ENCODE measurements around the gene SEL1L.
"Not testable (repeated sequence)": the region's sequence is repeated elsewhere in the genome, so short reads cannot be mapped to it uniquely, and the experiment has no call there.

Gene SEL1L

GRCh38 chr14:81555684-81556083, 22.0 kb upstream of the SEL1L start:
- Histone ChIP-seq H3K27me3 (ENCODE audit: control insufficient read depth in 1 of 2, insufficient read depth in 2 of 2, low read length in 2 of 2) (no peaks in the 10 kb centered on the region), H3K36me3 (ENCODE audit: control insufficient read depth in 1 of 2, insufficient read depth in 2 of 2, low read length in 2 of 2) (no peaks in the 10 kb centered on the region), H3K4me3 (ENCODE audit: low read depth in 1 of 2, low read length in 2 of 2) (no peak overlapping the region), H3K9ac (ENCODE audit: low read depth in 1 of 2, low read length in 2 of 2) (no peak overlapping the region), H3K4me1 (ENCODE audit: control insufficient read depth in 1 of 2, insufficient read depth in 2 of 2, low read length in 2 of 2) (no peaks in the 10 kb centered on the region), H3K27ac (ENCODE audit: low read depth, low read length) (no peak overlapping the region), H3K9me3 (ENCODE audit: control insufficient read depth in 1 of 2, low read length in 2 of 2) (no peaks in the 10 kb centered on the region)

GRCh38 chr14:81555051-81555450, 21.4 kb upstream of the SEL1L start:
- Histone ChIP-seq H3K4me1 (ENCODE audit: control insufficient read depth in 1 of 2, insufficient read depth in 2 of 2, low read length in 2 of 2) (no peaks in the 10 kb centered on the region), H3K9ac (ENCODE audit: low read depth in 1 of 2, low read length in 2 of 2) (no peak overlapping the region), H3K27me3 (ENCODE audit: control insufficient read depth in 1 of 2, insufficient read depth in 2 of 2, low read length in 2 of 2) (no peaks in the 10 kb centered on the region), H3K27ac (ENCODE audit: low read depth, low read length) (no peak overlapping the region), H3K9me3 (ENCODE audit: control insufficient read depth in 1 of 2, low read length in 2 of 2) (no peaks in the 10 kb centered on the region), H3K4me3 (ENCODE audit: low read depth in 1 of 2, low read length in 2 of 2) (no peak overlapping the region), H3K36me3 (ENCODE audit: control insufficient read depth in 1 of 2, insufficient read depth in 2 of 2, low read length in 2 of 2) (no peaks in the 10 kb centered on the region)

GRCh38 chr14:81551471-81551870, 17.8 kb upstream of the SEL1L start:
- Histone ChIP-seq H3K27ac (ENCODE audit: low read depth, low read length) (no peak overlapping the region), H3K9me3 (ENCODE audit: control insufficient read depth in 1 of 2, low read length in 2 of 2) (no peaks in the 10 kb centered on the region), H3K4me3 (ENCODE audit: low read depth in 1 of 2, low read length in 2 of 2) (no peak overlapping the region), H3K9ac (ENCODE audit: low read depth in 1 of 2, low read length in 2 of 2) (no peak overlapping the region), H3K36me3 (ENCODE audit: control insufficient read depth in 1 of 2, insufficient read depth in 2 of 2, low read length in 2 of 2) (no peaks in the 10 kb centered on the region), H3K4me1 (ENCODE audit: control insufficient read depth in 1 of 2, insufficient read depth in 2 of 2, low read length in 2 of 2) (no peaks in the 10 kb centered on the region), H3K27me3 (ENCODE audit: control insufficient read depth in 1 of 2, insufficient read depth in 2 of 2, low read length in 2 of 2) (no peaks in the 10 kb centered on the region)

GRCh38 chr14:81550001-81550637, 16.5 kb upstream of the SEL1L start:
- no peak overlapping the region for H3K9ac ChIP-seq (ENCODE audit: low read depth in 1 of 2, low read length in 2 of 2)
- no peaks in the 10 kb centered on the region for H3K4me1 ChIP-seq (ENCODE audit: control insufficient read depth in 1 of 2, insufficient read depth in 2 of 2, low read length in 2 of 2)
- no peaks in the 10 kb centered on the region for H3K27me3 ChIP-seq (ENCODE audit: control insufficient read depth in 1 of 2, insufficient read depth in 2 of 2, low read length in 2 of 2)
- H3K9me3 ChIP-seq (ENCODE audit: control insufficient read depth in 1 of 2, low read length in 2 of 2): no peaks in the 10 kb centered on the region
- no peak overlapping the region for H3K27ac ChIP-seq (ENCODE audit: low read depth, low read length)
- no peaks in the 10 kb centered on the region for H3K36me3 ChIP-seq (ENCODE audit: control insufficient read depth in 1 of 2, insufficient read depth in 2 of 2, low read length in 2 of 2)
- H3K4me3 ChIP-seq (ENCODE audit: low read depth in 1 of 2, low read length in 2 of 2): no peak overlapping the region

GRCh38 chr14:81541206-81541605, 7.6 kb upstream of the SEL1L start:
- not testable (repeated sequence) for H3K4me3 ChIP-seq (ENCODE audit: low read depth in 1 of 2, low read length in 2 of 2); H3K27me3 ChIP-seq (ENCODE audit: control insufficient read depth in 1 of 2, insufficient read depth in 2 of 2, low read length in 2 of 2); H3K9me3 ChIP-seq (ENCODE audit: control insufficient read depth in 1 of 2, low read length in 2 of 2)

GRCh38 chr14:81537193-81537592, 3.5 kb upstream of the SEL1L start:
- H3K36me3 ChIP-seq (ENCODE audit: control insufficient read depth in 1 of 2, insufficient read depth in 2 of 2, low read length in 2 of 2): no peaks in the 10 kb centered on the region
- no peak overlapping the region for H3K27ac ChIP-seq (ENCODE audit: low read depth, low read length)

More at GRCh38 chr14:81541206-81541605, 7.6 kb upstream of the SEL1L start:
- not testable (repeated sequence) for H3K4me1 ChIP-seq (ENCODE audit: control insufficient read depth in 1 of 2, insufficient read depth in 2 of 2, low read length in 2 of 2); H3K27ac ChIP-seq (ENCODE audit: low read depth, low read length); H3K36me3 ChIP-seq (ENCODE audit: control insufficient read depth in 1 of 2, insufficient read depth in 2 of 2, low read length in 2 of 2); H3K9ac ChIP-seq (ENCODE audit: low read depth in 1 of 2, low read length in 2 of 2)

GRCh38 chr14:81536241-81536771, 2.7 kb upstream of the SEL1L start:
- Histone ChIP-seq H3K4me1 (ENCODE audit: control insufficient read depth in 1 of 2, insufficient read depth in 2 of 2, low read length in 2 of 2) (peaks cover 28 to 29% of the 10 kb centered on the region in 2 donors), H3K4me3 (ENCODE audit: low read depth in 1 of 2, low read length in 2 of 2) (no peak overlapping the region), H3K27me3 (ENCODE audit: control insufficient read depth in 1 of 2, insufficient read depth in 2 of 2, low read length in 2 of 2) (no peaks in the 10 kb centered on the region), H3K36me3 (ENCODE audit: control insufficient read depth in 1 of 2, insufficient read depth in 2 of 2, low read length in 2 of 2) (no peaks in the 10 kb centered on the region), H3K27ac (ENCODE audit: low read depth, low read length) (no peak overlapping the region), H3K9me3 (ENCODE audit: control insufficient read depth in 1 of 2, low read length in 2 of 2) (no peaks in the 10 kb centered on the region), H3K9ac (ENCODE audit: low read depth in 1 of 2, low read length in 2 of 2) (no peak overlapping the region)

More at GRCh38 chr14:81537193-81537592, 3.5 kb upstream of the SEL1L start:
- H3K4me3 ChIP-seq (ENCODE audit: low read depth in 1 of 2, low read length in 2 of 2): no peak overlapping the region
- H3K9me3 ChIP-seq (ENCODE audit: control insufficient read depth in 1 of 2, low read length in 2 of 2): no peaks in the 10 kb centered on the region
- no peak overlapping the region for H3K9ac ChIP-seq (ENCODE audit: low read depth in 1 of 2, low read length in 2 of 2)
- H3K4me1 ChIP-seq (ENCODE audit: control insufficient read depth in 1 of 2, insufficient read depth in 2 of 2, low read length in 2 of 2): peaks cover 19 to 20% of the 10 kb centered on the region in 2 donors
- no peaks in the 10 kb centered on the region for H3K27me3 ChIP-seq (ENCODE audit: control insufficient read depth in 1 of 2, insufficient read depth in 2 of 2, low read length in 2 of 2)

GRCh38 chr14:81535396-81536164, 1.9 kb upstream of the SEL1L start:
- no peak overlapping the region for H3K27ac ChIP-seq (ENCODE audit: low read depth, low read length)
- H3K9ac ChIP-seq (ENCODE audit: low read depth in 1 of 2, low read length in 2 of 2): no peak overlapping the region
- peaks cover 29 to 31% of the 10 kb centered on the region in 2 donors for H3K4me1 ChIP-seq (ENCODE audit: control insufficient read depth in 1 of 2, insufficient read depth in 2 of 2, low read length in 2 of 2)
- H3K36me3 ChIP-seq (ENCODE audit: control insufficient read depth in 1 of 2, insufficient read depth in 2 of 2, low read length in 2 of 2): no peaks in the 10 kb centered on the region
- H3K27me3 ChIP-seq (ENCODE audit: control insufficient read depth in 1 of 2, insufficient read depth in 2 of 2, low read length in 2 of 2): no peaks in the 10 kb centered on the region
- H3K4me3 ChIP-seq (ENCODE audit: low read depth in 1 of 2, low read length in 2 of 2): no peak overlapping the region
- no peaks in the 10 kb centered on the region for H3K9me3 ChIP-seq (ENCODE audit: control insufficient read depth in 1 of 2, low read length in 2 of 2)

- Histone ChIP-seq H3K4me3 (ENCODE audit: low read depth in 1 of 2, low read length in 2 of 2) (peak overlapping the region; percentile 47 to 60), H3K27ac (ENCODE audit: low read depth, low read length) (no peak overlapping the region), H3K36me3 (ENCODE audit: control insufficient read depth in 1 of 2, insufficient read depth in 2 of 2, low read length in 2 of 2) (no peaks in the 10 kb centered on the region), H3K27me3 (ENCODE audit: control insufficient read depth in 1 of 2, insufficient read depth in 2 of 2, low read length in 2 of 2) (no peaks in the 10 kb centered on the region), H3K9ac (ENCODE audit: low read depth in 1 of 2, low read length in 2 of 2) (peak overlapping the region in 1 of 2 donors; percentile 34), H3K9me3 (ENCODE audit: control insufficient read depth in 1 of 2, low read length in 2 of 2) (no peaks in the 10 kb centered on the region), H3K4me1 (ENCODE audit: control insufficient read depth in 1 of 2, insufficient read depth in 2 of 2, low read length in 2 of 2) (peaks cover 30 to 31% of the 10 kb centered on the region in 2 donors)
These were observed 939 bp upstream of the SEL1L start for GRCh38 chr14:81534510-81535074.

- H3K4me3 ChIP-seq (ENCODE audit: low read depth in 1 of 2, low read length in 2 of 2): peak overlapping the region; percentile 89 to 91
- H3K27me3 ChIP-seq (ENCODE audit: control insufficient read depth in 1 of 2, insufficient read depth in 2 of 2, low read length in 2 of 2): no peaks in the 10 kb centered on the region
- no peaks in the 10 kb centered on the region for H3K36me3 ChIP-seq (ENCODE audit: control insufficient read depth in 1 of 2, insufficient read depth in 2 of 2, low read length in 2 of 2)
- H3K9ac ChIP-seq (ENCODE audit: low read depth in 1 of 2, low read length in 2 of 2): peak overlapping the region; percentile 76 to 89
- H3K9me3 ChIP-seq (ENCODE audit: control insufficient read depth in 1 of 2, low read length in 2 of 2): no peaks in the 10 kb centered on the region
- H3K27ac ChIP-seq (ENCODE audit: low read depth, low read length): peak overlapping the region; percentile 71
- peaks cover 31 to 34% of the 10 kb centered on the region in 2 donors for H3K4me1 ChIP-seq (ENCODE audit: control insufficient read depth in 1 of 2, insufficient read depth in 2 of 2, low read length in 2 of 2)
These were observed 479 bp downstream of the SEL1L start for GRCh38 chr14:81533212-81533535.
